ENCODE results near the gene MRPS15.

Gene MRPS15

DNA sequence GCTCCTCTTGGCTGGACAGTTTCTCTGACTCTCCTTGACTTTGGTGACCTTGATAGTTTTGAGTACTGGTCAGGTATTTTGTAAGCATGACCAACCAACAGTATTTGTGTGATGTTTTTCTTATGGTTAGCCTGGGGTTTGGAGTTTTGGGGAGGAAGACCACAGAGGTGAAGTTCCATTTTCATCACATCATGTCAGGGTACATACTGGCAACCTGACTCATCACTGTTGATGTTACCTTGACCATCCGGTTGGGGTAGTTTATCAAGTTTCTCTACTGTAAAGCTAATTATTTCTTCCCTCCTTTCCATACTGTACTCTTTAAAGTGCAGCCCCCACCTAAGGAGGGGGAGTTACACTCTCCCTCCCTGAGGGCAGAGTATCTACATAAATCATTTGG is 27.4 kb downstream of the MRPS15 start:
- FAIRE-seq, result peak; percentile 52
- no peak for DNase-seq (ENCODE audit: insufficient read length, low spot score)
- no peak for TF ChIP-seq TAF1 (IDR thresholded peaks at IDR 0.05; ENCODE audit: low read depth, low read length)
- no peak for TF ChIP-seq POLR2AphosphoS5 (IDR thresholded peaks at IDR 0.05; ENCODE audit: low read depth, low read length)
- no peak for TF ChIP-seq POLR2A (IDR thresholded peaks at IDR 0.05; ENCODE audit: low read depth, low read length)
- TF ChIP-seq SPI1 (IDR thresholded peaks at IDR 0.05; ENCODE audit: low read depth, low read length), result no peak
- no peak for TF ChIP-seq POU2F2 (IDR thresholded peaks at IDR 0.05; ENCODE audit: low read depth, low read length)
- no peak for TF ChIP-seq PAX5 (IDR thresholded peaks at IDR 0.05; ENCODE audit: insufficient read depth, low read length, severe bottlenecking)

DNA sequence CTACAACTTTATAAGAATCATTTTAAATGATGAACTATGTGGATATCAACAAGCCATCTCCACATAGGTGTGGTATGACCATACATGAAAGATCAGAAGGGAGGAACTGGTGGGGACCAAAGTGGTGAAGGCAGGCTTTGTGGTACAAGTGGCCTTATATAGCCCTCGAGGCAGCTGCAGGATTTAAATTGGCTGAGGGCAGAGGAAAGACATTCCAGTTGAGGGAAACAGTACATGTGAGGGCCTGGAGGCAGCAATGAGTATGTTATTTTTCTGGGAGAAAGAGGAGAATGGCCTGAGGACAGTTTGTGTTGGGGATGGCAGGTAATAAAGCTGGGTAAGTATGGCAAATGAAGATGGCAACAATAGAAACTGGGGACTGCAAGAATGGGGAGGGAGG is 31.1 kb downstream of the MRPS15 start:
- no peak for DNase-seq (ENCODE audit: insufficient read length, low spot score)
- FAIRE-seq, result no peak

DNA sequence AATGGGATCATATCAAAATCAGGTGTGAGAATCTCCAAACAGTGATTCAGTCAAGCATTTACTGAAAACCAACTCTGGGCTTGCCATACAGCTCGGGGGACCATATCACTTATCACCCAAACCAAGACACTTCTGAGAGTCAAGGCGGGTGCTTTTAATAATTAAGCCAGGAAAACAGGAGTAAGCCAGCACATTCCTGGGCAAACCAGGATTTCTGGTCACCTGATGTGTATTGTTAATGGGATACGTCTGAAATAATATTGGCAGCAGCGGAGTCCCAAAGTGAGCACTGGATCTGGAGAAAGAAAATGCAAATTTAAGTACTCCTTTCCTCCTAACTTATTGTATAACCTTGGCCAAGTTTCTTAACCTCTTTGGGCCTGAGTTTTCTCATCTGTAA is 31.6 kb downstream of the MRPS15 start:
- no peak for DNase-seq (ENCODE audit: insufficient read length, low spot score)
- FAIRE-seq, result no peak
- TF ChIP-seq POU2F2 (IDR thresholded peaks at IDR 0.05; ENCODE audit: low read depth, low read length), result no peak
- TF ChIP-seq POLR2A (IDR thresholded peaks at IDR 0.05; ENCODE audit: low read depth, low read length), result no peak
- TF ChIP-seq PAX5 (IDR thresholded peaks at IDR 0.05; ENCODE audit: insufficient read depth, low read length, severe bottlenecking), result no peak
- TF ChIP-seq TAF1 (IDR thresholded peaks at IDR 0.05; ENCODE audit: low read depth, low read length), result no peak
- no peak for TF ChIP-seq SPI1 (IDR thresholded peaks at IDR 0.05; ENCODE audit: low read depth, low read length)
- TF ChIP-seq POLR2AphosphoS5 (IDR thresholded peaks at IDR 0.05; ENCODE audit: low read depth, low read length), result no peak

More for the DNA sequence above, 31.1 kb downstream of the MRPS15 start:
- TF ChIP-seq PAX5 (IDR thresholded peaks at IDR 0.05; ENCODE audit: insufficient read depth, low read length, severe bottlenecking), result no peak
- no peak for TF ChIP-seq POLR2A (IDR thresholded peaks at IDR 0.05; ENCODE audit: low read depth, low read length)
- TF ChIP-seq SPI1 (IDR thresholded peaks at IDR 0.05; ENCODE audit: low read depth, low read length), result no peak
- TF ChIP-seq TAF1 (IDR thresholded peaks at IDR 0.05; ENCODE audit: low read depth, low read length), result no peak
- no peak for TF ChIP-seq POLR2AphosphoS5 (IDR thresholded peaks at IDR 0.05; ENCODE audit: low read depth, low read length)
- TF ChIP-seq POU2F2 (IDR thresholded peaks at IDR 0.05; ENCODE audit: low read depth, low read length), result no peak

DNA sequence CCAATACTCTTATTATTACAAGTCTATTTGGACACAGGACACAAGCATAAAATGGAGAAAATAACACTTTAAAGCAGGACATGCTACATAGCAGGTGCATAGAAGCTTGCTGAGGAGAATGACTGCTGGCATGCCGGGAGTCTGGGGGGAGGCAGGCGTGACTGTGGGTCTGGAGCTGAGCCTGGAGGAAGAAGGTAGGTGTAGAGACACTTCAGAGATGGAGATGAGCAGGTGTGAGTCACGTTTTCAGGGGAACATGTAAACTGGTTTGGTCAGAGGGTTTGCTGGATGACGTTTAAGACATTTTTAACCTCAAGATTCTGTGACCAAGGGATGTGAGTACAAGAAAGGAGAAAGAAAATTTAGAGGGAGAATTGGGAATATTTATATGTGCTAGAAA is 38.4 kb downstream of the MRPS15 start:
- no peak for DNase-seq (ENCODE audit: insufficient read length, low spot score)
- no peak for FAIRE-seq
- TF ChIP-seq POU2F2 (IDR thresholded peaks at IDR 0.05; ENCODE audit: low read depth, low read length) (no peak), SPI1 (IDR thresholded peaks at IDR 0.05; ENCODE audit: low read depth, low read length) (no peak), POLR2A (IDR thresholded peaks at IDR 0.05; ENCODE audit: low read depth, low read length) (no peak), POLR2AphosphoS5 (IDR thresholded peaks at IDR 0.05; ENCODE audit: low read depth, low read length) (no peak), TAF1 (IDR thresholded peaks at IDR 0.05; ENCODE audit: low read depth, low read length) (no peak), PAX5 (IDR thresholded peaks at IDR 0.05; ENCODE audit: insufficient read depth, low read length, severe bottlenecking) (no peak)

DNA sequence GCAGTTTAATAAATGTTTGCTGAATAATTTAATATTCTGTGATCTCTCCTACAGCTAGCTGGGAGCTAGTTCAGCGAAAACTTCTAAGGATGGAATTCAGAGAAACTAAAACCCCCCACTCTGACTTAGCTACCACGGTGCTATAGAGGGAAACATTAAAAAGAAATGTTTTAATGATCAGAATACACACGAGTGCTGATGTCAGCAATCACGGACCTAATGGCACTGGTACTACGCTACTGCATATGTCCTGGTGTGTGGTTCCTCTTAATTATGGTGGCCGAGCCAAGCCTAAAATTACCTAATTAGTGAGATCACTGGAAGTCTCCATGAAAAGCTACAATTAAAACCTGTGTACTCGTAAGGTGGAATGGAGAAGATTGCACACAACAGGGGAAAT is 42.5 kb downstream of the MRPS15 start:
- TF ChIP-seq POLR2AphosphoS5 (IDR thresholded peaks at IDR 0.05; ENCODE audit: low read depth, low read length), result no peak
- TF ChIP-seq TAF1 (IDR thresholded peaks at IDR 0.05; ENCODE audit: low read depth, low read length), result no peak
- TF ChIP-seq PAX5 (IDR thresholded peaks at IDR 0.05; ENCODE audit: insufficient read depth, low read length, severe bottlenecking), result no peak
- no peak for TF ChIP-seq POU2F2 (IDR thresholded peaks at IDR 0.05; ENCODE audit: low read depth, low read length)
- TF ChIP-seq SPI1 (IDR thresholded peaks at IDR 0.05; ENCODE audit: low read depth, low read length), result no peak
- TF ChIP-seq POLR2A (IDR thresholded peaks at IDR 0.05; ENCODE audit: low read depth, low read length), result no peak
- no peak for FAIRE-seq

DNA sequence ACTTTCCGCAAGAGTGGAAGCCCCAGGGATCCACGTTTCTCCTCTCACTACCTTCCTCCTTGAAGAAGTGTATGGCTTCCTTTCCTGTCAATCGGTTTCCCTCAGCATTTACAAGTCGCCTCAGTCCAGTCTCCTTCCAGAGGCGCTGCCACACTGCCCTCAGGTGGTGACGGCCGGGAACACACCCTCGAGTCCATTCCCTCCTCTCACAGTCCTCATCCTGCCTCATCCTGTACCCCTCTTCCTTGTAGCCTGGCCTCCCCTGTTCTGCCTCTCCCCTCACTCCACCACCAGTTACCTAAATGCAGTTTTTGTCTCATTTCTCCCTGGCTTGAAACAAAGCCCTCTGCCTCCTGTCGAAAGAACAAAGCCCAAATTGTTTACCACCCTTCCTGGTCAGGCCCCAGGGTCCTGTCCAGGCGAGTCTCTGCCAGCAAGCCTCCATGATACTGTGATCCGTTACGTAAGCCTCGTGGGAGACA is 43.3 kb downstream of the MRPS15 start:
- FAIRE-seq, result peak; percentile 99

More for the DNA sequence above, 42.5 kb downstream of the MRPS15 start:
- no peak for DNase-seq (ENCODE audit: insufficient read length, low spot score)

DNA sequence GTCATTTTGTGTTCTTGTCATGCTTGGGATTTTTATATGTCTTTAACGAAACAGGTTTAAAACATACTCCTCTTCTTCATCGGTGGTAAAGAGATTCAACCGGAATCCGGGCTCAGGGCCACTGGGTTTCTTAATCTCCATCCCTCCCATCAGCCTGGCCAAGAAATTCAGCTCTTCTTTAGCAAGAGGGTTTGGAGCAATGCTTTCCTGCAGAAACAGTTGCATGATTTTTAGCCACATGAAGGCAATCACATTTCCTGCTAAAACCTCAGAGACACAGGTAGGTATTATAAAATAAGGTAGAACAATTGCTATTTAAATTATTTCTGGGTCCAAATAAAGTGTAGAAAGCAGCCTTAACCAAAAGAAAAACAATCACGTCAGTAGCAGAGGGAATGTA is 43.8 kb downstream of the MRPS15 start:
- TF ChIP-seq SPI1 (IDR thresholded peaks at IDR 0.05; ENCODE audit: low read depth, low read length) (no peak), POU2F2 (IDR thresholded peaks at IDR 0.05; ENCODE audit: low read depth, low read length) (no peak), POLR2A (IDR thresholded peaks at IDR 0.05; ENCODE audit: low read depth, low read length) (no peak), TAF1 (IDR thresholded peaks at IDR 0.05; ENCODE audit: low read depth, low read length) (no peak), POLR2AphosphoS5 (IDR thresholded peaks at IDR 0.05; ENCODE audit: low read depth, low read length) (no peak), PAX5 (IDR thresholded peaks at IDR 0.05; ENCODE audit: insufficient read depth, low read length, severe bottlenecking) (no peak)
- no peak for FAIRE-seq
- no peak for DNase-seq (ENCODE audit: insufficient read length, low spot score)

More for the DNA sequence above, 43.3 kb downstream of the MRPS15 start:
- DNase-seq (ENCODE audit: insufficient read length, low spot score), result peak; percentile 48
- TF ChIP-seq POLR2A (IDR thresholded peaks at IDR 0.05; ENCODE audit: low read depth, low read length), result no peak
- 0 out of 2 replicates have a peak, but pooled peaks have one; percentile 9 for TF ChIP-seq SPI1 (IDR thresholded peaks at IDR 0.05; ENCODE audit: low read depth, low read length)

DNA sequence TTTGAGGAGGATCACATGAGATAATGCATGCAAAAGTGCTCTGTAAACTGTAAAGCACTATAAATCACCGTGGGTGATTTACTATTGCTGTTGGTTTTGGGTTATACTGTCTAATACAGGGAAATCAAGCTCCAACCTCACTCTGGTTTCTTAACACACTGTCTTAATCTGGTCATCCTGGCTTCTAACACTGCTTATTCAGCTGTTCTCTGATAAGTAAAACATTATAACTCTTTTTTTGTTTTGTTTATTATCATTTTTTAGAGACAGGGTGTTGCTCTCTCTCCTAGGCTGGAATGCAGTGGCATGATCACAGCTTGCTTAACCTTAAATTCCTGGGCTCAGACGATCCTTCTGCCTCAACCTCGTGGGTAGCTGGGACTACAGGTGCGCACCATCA is 44.6 kb downstream of the MRPS15 start:
- FAIRE-seq (no peak), DNase-seq (ENCODE audit: insufficient read length, low spot score) (no peak)
- no peak for TF ChIP-seq SPI1 (IDR thresholded peaks at IDR 0.05; ENCODE audit: low read depth, low read length)
- TF ChIP-seq PAX5 (IDR thresholded peaks at IDR 0.05; ENCODE audit: insufficient read depth, low read length, severe bottlenecking), result no peak
- TF ChIP-seq POLR2AphosphoS5 (IDR thresholded peaks at IDR 0.05; ENCODE audit: low read depth, low read length), result no peak
- no peak for TF ChIP-seq POLR2A (IDR thresholded peaks at IDR 0.05; ENCODE audit: low read depth, low read length)
- no peak for TF ChIP-seq TAF1 (IDR thresholded peaks at IDR 0.05; ENCODE audit: low read depth, low read length)

DNA sequence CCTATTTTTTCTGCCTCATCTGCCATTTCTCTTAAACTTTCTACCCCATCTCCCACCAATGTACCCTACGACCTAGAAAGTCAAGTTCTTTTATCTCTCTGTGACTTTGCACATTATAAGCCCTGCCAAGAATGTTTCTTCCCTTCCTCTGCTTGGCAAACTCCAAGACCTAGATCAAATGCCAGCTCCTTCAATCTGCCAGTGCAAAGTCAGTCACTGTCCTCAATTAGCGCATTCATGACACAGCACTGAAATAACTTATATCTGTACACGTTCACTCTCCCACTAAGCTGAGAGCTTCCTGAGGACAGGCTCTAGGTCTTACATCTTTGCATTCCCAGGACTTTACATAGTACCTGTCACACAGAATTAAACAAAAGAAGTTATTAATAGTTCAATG is 45.0 kb downstream of the MRPS15 start:
- FAIRE-seq (no peak), DNase-seq (ENCODE audit: insufficient read length, low spot score) (no peak)
- no peak for TF ChIP-seq TAF1 (IDR thresholded peaks at IDR 0.05; ENCODE audit: low read depth, low read length)
- TF ChIP-seq POU2F2 (IDR thresholded peaks at IDR 0.05; ENCODE audit: low read depth, low read length), result no peak
- TF ChIP-seq POLR2AphosphoS5 (IDR thresholded peaks at IDR 0.05; ENCODE audit: low read depth, low read length), result no peak
- no peak for TF ChIP-seq POLR2A (IDR thresholded peaks at IDR 0.05; ENCODE audit: low read depth, low read length)
- TF ChIP-seq PAX5 (IDR thresholded peaks at IDR 0.05; ENCODE audit: insufficient read depth, low read length, severe bottlenecking), result no peak
- no peak for TF ChIP-seq SPI1 (IDR thresholded peaks at IDR 0.05; ENCODE audit: low read depth, low read length)

DNA sequence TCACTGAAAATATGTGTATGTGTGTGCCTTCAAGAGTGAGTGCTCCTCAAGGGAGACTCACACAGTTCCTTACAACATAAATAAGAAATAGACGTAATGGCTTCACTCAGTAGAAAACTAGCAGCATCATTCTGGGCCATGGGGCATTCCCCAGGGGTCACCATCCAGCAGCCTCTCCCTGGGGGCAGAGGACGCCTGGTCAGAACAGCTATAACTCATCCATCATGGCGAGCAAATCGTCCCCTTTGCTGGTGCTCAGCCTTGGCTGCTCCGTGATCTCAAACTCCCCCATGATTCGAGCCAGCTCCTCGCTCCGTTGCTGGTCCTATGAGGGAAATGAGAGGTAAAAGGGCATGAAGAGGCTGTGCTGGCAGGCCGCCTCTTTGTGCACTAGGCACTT is 46.3 kb downstream of the MRPS15 start:
- DNase-seq (ENCODE audit: insufficient read length, low spot score) (no peak), FAIRE-seq (no peak)
- no peak for TF ChIP-seq POLR2A (IDR thresholded peaks at IDR 0.05; ENCODE audit: low read depth, low read length)
- TF ChIP-seq POLR2AphosphoS5 (IDR thresholded peaks at IDR 0.05; ENCODE audit: low read depth, low read length), result no peak
- no peak for TF ChIP-seq POU2F2 (IDR thresholded peaks at IDR 0.05; ENCODE audit: low read depth, low read length)
- no peak for TF ChIP-seq TAF1 (IDR thresholded peaks at IDR 0.05; ENCODE audit: low read depth, low read length)
- no peak for TF ChIP-seq PAX5 (IDR thresholded peaks at IDR 0.05; ENCODE audit: insufficient read depth, low read length, severe bottlenecking)
- no peak for TF ChIP-seq SPI1 (IDR thresholded peaks at IDR 0.05; ENCODE audit: low read depth, low read length)

Measured in GM12891 (cell line).